HG02973 (cell line): ENCODE measurements around the gene AGO1.
"Not testable (repeated sequence)": the region's sequence is repeated elsewhere in the genome, so short reads cannot be mapped to it uniquely, and the experiment has no call there.

ENCODE experiments used
- ATAC-seq: cut with Tn5 transposase; IDR thresholded peaks from one replicate; pipeline ENCODE4 v1.9.1; 2021; ENCODE audit warnings: moderate library complexity; ENCODE audit not compliant: unreplicated experiment

Gene AGO1

DNA sequence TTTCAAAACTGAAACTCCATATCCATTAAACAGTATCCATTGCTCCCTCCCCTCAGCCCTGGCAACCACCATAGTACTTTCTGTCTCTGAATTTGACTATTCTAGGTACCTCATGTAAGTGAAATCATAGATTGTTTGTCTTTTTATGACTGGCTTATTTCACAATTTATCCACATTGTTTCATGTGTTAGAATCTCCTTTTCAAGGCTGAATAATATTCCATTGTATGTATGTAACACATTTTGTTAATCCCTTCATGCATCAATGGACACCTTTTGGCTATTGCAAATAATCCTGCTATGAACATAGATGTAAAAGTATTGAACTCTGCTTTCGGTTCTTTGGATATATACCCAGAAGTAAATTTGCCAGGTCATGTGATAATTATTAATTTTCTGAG is 85.4 kb downstream of the AGO1 start:
- no peak for ATAC-seq

DNA sequence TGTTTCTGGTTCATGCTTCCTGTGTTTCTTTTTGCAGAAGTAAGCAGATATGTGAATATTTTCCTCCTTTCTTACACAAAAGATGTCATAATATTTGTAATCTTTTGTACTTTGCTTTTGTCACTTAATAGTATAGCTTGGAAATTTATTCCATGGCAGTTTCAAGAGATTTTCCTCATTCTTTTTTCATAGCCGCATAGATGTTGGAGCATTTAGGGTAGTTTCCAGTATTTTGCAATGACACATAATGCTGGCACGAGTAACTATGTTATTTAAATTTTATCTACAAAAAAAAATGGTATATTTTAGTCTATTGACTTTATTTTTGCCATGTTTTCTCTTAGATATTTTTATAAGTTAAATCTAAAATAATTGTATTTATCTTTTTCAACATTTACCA is 88.6 kb downstream of the AGO1 start:
- ATAC-seq = no peak

GRCh38 chr1:35972631-35973030 is 89.6 kb downstream of the AGO1 start:
- ATAC-seq = not testable (repeated sequence)

DNA sequence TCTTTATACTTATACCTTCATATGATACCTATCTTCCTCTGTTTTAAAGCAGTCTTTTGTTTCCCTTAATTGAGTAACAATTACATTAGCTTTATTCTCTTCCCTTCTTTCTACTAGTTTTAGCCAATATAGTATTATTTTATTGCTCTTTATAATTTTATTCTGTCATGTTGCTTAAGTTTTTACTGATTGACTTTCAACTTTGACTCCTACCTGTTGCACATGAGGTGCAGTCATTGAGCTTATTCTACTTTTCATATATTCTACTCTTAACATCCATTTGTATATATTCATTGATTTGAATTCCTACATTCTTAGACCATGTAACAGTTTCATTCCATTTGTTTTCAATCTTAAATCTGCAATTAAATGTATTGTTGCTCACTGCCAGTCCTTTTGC is 97.1 kb downstream of the AGO1 start:
- ATAC-seq = no peak
